Measurements from ENCODE around the gene CNGB1.
"Not testable (repeated sequence)": the region's sequence is repeated elsewhere in the genome, so short reads cannot be mapped to it uniquely, and the experiment has no call there.

CNGB1 gene

GRCh38 chr16:57952909-57953308, 18.0 kb downstream of the CNGB1 start:
- no peak for DNase-seq (ENCODE audit: low spot score)

DNA sequence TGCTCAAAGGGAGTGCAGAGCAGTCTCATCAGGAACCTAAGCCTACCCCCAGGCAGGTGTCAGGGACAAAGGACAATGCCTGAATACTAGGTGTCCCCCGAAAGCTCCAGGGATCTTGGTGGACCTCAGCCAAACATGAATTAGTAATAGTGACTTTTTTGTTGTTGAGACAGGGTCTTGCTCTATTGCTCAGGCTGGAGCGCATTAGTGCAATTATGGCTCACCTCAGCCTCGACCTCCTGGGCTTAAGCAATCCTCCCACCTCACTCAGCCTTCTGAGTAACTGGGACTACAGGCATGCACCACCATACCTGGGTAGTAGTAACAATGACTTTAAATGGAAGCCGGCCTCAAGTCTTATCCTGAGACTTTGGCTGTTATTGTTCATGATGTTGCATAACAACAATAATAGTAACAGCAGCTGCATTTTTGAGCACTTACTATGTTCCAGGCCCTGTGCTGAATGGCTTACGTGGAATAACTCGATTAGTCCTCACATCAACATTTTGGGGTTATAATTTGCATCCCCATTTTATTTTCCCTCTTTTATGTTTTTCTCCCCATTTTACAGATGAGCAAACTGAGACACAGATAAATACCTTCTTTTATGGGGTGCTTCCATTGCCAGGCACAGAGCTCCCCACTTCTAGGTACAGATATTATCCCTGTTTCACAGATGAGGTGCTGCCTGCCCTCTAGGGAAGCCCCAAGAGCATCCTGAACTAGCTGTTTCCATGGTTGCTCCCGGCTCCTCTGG, 19.5 kb downstream of the CNGB1 start:
- DNase-seq (ENCODE audit: low spot score): no peak

DNA sequence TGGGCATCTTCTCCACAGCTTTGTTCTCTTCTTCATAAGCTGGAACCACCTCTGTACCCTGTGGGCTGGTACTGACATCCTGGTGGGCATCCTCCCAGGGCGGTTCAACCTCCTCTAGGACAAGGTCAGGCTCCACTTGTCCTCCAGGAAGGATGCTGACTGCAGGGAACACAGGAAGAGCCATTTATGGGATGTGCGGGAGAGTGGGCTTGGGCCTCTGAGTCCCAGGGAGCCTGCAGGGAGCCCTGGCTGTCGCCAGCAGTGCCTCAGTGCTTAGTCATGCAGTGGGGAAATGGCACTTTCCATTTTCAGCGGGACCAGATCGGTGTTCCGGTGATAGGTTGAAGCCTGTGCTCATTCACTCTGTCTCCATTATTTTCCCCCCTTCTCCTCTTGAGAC, 20.5 kb downstream of the CNGB1 start:
- no peak for DNase-seq (ENCODE audit: low spot score)

DNA sequence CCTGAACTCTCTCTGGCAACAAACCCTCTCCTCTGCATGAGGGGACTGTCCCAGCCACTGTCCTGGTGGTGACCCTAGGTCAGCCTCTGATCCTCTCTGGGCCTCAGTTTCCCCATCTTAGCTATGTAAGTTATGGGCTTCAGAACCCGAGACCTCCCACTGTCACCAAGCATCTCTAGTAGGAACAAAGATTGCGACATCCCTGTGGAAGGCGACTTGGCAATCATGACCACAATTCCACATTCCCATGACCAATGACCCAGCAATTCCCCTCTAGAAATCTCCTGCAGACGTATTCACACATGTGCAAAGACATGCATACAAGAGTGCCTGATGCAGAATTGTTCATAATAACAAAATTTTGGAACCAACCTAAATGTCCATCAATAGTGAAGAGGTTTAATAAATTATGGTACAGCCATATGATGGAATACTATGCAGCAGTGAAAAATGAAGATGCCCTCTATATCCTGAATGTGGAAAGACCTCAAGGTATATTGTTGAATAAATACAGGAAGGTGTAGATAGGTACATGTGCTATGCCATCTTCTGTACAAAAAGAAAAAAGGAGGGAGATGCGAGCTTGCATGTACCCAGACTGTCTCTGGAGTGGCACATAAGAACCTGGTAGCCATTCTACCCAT, 21.2 kb downstream of the CNGB1 start:
- no peak for DNase-seq (ENCODE audit: low spot score)

DNA sequence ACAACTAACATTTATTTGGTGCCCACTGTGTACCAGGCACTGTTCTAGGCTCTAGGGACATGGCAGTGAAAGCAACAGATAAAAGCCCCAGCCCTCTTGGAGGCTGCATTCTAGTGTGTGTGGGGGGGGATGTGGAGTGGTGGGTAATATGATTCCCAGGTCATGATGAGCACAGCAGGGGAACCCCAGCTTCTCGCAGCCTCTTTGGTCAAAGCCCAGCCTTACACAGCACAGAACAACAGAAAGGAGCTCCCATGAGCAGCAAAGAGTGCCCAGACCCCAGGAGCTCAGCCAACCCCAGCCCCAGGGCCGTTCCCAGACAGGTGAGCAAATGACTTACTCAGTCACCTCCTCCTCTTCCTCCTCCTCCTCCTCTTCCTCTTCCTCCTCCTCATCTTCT, 21.9 kb downstream of the CNGB1 start:
- DNase-seq (ENCODE audit: low spot score): no peak

- DNase-seq (ENCODE audit: low spot score): no peak
These were observed 22.9 kb downstream of the CNGB1 start for GRCh38 chr16:57948027-57948426.

GRCh38 chr16:57947261-57947660, 23.7 kb downstream of the CNGB1 start:
- DNase-seq (ENCODE audit: low spot score): no peak

GRCh38 chr16:57946181-57946801, 24.6 kb downstream of the CNGB1 start:
- peak; percentile 60 for DNase-seq (ENCODE audit: low spot score)

GRCh38 chr16:57945740-57946138, 25.2 kb downstream of the CNGB1 start:
- no peak for DNase-seq (ENCODE audit: low spot score)

- no peak for DNase-seq (ENCODE audit: low spot score)
These were observed 25.8 kb downstream of the CNGB1 start for GRCh38 chr16:57944970-57945739.

GRCh38 chr16:57943381-57943780, 27.5 kb downstream of the CNGB1 start:
- DNase-seq (ENCODE audit: low spot score): not testable (repeated sequence)

- not testable (repeated sequence) for DNase-seq (ENCODE audit: low spot score)
These were observed 29.0 kb downstream of the CNGB1 start for GRCh38 chr16:57941901-57942300.

DNA sequence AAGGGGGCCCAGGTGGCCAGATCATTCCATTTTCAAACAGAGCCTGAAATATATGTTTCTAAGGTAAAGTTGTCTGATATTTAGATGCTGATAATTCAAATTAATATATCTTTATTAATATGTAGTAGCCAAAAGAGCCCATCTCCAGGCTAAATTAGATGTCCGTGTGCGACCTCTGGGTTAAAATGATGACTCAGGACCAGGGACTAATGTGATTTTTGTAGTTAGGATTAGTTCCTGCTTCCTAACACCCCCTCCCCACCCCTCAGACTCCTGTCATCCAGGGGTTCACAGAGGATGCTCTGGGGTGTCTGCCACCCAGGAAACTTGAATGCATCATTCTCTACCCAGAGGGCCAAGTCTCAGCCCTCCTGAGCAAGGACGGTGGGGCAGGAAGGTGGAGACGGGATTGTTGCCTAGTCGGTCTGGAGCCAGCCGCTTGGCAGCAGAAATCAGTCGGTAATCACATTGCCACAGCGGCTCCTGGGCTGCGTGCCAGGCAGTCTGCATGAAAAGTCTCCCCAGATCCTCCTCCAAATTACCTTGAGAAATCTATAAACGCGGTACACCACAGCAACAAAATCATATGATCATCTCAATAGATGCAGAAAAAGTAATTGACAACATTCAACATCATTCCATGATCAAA, 29.8 kb downstream of the CNGB1 start:
- DNase-seq (ENCODE audit: low spot score): peak; percentile 72

DNA sequence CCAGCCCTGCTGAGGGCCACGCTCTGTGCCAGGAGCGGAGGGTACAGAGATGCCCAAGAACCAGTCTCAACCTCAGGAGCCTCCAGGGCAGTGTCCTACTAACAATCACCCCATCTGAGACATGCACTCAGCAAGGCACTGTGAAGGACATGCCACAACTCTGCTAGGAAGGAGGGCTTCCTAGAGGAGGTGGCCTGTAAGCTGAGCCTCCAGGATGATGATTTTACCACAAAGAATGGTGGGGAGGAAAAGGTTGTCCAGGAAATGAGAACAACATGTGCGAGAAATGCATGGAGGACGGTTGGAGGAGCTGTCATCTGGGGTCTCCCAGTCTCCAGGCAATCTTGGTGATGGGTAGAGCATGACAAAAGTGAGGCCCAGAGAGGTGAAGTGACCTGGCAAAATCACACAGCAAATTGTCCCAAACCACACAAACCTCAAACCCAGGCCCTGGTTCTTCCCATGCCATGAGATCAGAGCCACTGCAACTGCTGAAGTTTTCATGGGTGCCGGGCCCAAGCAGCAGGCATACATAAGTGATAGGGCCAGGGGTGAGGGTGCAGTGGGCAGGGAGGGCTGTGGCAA, 30.5 kb downstream of the CNGB1 start:
- no peak for DNase-seq (ENCODE audit: low spot score)

- no peak for DNase-seq (ENCODE audit: low spot score)
These were observed 31.1 kb downstream of the CNGB1 start for GRCh38 chr16:57939872-57940224.

GRCh38 chr16:57938936-57939871, 31.7 kb downstream of the CNGB1 start:
- no peak for DNase-seq (ENCODE audit: low spot score)

DNA sequence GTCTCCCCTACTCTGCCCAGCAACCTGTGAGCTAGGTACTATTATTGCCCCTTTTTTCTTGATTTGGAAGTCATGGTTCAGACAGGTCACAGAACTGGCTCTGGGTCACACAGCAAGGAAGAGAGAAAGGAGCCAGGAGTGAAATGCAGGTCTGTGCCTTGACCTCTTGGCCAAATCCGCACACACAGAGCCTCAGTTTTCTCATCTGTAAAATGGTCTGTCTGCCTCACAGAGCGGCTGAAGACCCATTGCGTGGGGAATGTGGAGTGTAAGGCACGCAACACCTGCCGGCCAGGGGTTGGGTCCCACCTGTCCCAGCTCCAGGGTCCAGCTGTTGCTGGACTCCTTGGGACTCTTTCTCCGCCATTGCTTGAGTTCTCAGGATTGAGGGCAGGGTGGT, 32.4 kb downstream of the CNGB1 start:
- DNase-seq (ENCODE audit: low spot score): no peak

DNA sequence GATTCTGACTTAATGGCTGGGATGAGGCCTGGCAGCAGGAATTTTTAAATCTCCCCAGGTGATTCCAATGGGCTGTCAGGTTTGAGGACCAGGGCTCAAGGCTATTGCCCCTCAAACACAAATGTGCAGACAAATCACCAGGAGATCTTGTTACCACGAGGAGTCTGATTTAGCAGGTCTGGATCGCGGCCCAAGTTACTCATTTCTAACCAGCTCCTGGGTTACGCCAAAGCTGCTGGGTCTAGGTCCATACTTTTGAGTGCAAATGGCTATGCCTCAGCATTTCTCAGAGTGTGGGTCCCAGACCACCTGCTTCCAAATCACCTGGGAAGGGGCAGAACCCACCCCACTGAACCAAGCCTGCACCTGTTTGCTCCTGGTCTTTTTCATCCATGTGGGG, 33.1 kb downstream of the CNGB1 start:
- no peak for DNase-seq (ENCODE audit: low spot score)

DNA sequence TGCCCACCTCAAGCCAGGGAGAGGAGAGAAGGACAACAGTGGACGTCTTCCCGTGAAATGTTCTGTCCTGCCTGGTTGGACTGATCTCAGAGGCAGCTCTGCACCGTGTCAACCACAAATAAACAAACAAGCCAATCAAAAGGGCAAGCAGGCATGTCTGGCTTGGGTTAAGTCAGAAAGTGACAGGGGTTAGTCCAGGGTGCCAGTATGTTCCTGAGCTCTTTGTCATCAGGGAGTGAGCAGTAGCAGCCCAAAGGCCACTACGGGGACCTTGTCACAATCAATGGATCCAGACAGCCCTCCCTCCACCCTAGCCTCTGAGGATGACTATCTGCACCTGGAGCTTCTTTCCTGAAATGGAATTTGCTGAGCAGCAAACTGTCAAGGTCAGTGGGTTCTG, 35.0 kb downstream of the CNGB1 start:
- no peak for DNase-seq (ENCODE audit: low spot score)

GRCh38 chr16:57930533-57930932, 40.4 kb downstream of the CNGB1 start:
- DNase-seq (ENCODE audit: low spot score): no peak

- DNase-seq (ENCODE audit: low spot score): no peak
These were observed 41.7 kb downstream of the CNGB1 start for GRCh38 chr16:57929250-57929649.
